Measurements from ENCODE around the gene PTH1R.
A peak's percentile ranks its signal among the peaks of the same experiment; 100 is the strongest.

Gene PTH1R

DNA sequence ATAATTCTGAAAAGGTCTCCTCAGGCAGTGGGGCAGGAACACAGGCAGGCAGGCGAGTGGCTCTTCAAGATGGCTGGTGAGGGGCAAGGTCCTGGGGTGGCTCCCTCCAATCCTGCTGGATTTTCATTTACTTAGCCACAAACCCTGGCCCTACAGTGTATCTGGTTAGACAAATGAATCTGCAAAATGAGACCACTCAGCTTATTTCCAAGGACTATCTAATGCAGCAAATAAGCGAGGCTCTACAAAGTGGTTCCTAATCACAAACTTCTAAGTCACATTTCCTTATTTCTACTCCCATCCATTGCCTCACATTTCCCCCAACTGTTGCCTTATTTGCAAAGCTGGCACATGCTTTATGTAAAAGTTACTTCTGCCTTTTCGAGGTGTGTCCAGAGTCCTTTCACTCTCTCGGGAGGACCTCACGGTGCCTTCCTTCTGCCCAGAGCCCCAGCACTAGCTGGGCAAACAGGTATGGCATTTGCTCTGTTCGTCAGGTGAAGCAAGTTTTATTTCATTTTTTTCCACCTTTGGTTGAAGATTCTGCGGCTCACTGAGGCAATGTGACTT lies 58.6 kb downstream of the PTH1R start:
- Histone ChIP-seq H3K9ac (ENCODE audit: low read length) (no peak overlapping the region), H3K27me3 (ENCODE audit: control insufficient read depth, insufficient read depth, low read length) (no peaks in the 10 kb centered on the region)

DNA sequence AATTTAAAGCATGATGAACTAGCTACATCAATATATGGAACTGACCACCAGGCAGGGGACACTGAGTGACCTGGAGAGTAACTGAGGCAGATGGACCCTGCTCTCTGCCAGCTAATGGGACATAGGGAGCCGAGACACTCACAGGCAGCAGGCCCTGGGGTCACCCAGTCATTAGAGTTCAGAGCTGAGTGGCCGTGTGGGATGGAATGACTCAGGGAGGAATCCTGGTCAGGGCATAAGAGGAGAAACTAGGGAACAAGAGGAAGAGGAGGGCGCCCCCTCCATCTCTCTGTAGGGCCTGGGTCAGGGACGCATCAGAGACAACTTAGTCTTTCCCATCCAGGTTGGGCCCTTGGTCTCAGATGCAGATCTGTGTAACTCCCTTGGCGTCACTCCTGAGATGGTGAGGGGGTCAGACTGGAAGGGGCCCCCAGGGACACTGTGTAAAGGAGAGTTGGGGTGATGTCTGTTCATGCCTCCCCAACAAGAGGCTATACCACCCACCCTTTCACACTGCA lies 59.3 kb downstream of the PTH1R start:
- peaks cover 11% of the 10 kb centered on the region for H3K36me3 ChIP-seq (ENCODE audit: control insufficient read depth, insufficient read depth, low read length)
- no peaks in the 10 kb centered on the region for H3K27me3 ChIP-seq (ENCODE audit: control insufficient read depth, insufficient read depth, low read length)
- no peak overlapping the region for H3K4me3 ChIP-seq (ENCODE audit: low read length)
- no peaks in the 10 kb centered on the region for H3K9me3 ChIP-seq (ENCODE audit: control insufficient read depth, low read length)
- H3K9ac ChIP-seq (ENCODE audit: low read length), result no peak overlapping the region
- peaks cover 95% of the 10 kb centered on the region for H3K4me1 ChIP-seq (ENCODE audit: control insufficient read depth, insufficient read depth, low read length)

More for the DNA sequence above, 58.6 kb downstream of the PTH1R start:
- Histone ChIP-seq H3K36me3 (ENCODE audit: control insufficient read depth, insufficient read depth, low read length) (peaks cover 11% of the 10 kb centered on the region), H3K9me3 (ENCODE audit: control insufficient read depth, low read length) (no peaks in the 10 kb centered on the region), H3K4me1 (ENCODE audit: control insufficient read depth, insufficient read depth, low read length) (peaks cover 95% of the 10 kb centered on the region), H3K4me3 (ENCODE audit: low read length) (no peak overlapping the region)

DNA sequence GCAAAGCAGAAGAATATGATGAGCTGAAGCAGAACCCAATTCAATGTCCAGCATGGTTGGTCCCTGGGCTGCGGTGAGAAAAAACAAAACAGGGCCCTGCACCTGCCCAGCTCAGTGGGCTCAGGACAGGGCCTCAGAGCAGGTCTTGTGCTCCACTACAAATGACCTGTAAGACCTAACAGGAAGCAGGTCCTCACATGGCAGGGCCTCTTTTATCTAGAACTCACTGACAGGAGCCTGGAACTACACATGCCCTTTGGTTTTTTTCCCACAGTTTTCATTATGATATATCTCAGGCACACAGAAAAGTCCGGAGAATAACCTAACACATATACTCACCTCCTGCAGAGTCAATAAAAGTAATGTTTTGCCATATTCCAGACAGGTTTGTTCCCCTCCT lies 60.6 kb downstream of the PTH1R start:
- peaks cover 11% of the 10 kb centered on the region for H3K36me3 ChIP-seq (ENCODE audit: control insufficient read depth, insufficient read depth, low read length)
- H3K4me1 ChIP-seq (ENCODE audit: control insufficient read depth, insufficient read depth, low read length), result peaks cover 95% of the 10 kb centered on the region

DNA sequence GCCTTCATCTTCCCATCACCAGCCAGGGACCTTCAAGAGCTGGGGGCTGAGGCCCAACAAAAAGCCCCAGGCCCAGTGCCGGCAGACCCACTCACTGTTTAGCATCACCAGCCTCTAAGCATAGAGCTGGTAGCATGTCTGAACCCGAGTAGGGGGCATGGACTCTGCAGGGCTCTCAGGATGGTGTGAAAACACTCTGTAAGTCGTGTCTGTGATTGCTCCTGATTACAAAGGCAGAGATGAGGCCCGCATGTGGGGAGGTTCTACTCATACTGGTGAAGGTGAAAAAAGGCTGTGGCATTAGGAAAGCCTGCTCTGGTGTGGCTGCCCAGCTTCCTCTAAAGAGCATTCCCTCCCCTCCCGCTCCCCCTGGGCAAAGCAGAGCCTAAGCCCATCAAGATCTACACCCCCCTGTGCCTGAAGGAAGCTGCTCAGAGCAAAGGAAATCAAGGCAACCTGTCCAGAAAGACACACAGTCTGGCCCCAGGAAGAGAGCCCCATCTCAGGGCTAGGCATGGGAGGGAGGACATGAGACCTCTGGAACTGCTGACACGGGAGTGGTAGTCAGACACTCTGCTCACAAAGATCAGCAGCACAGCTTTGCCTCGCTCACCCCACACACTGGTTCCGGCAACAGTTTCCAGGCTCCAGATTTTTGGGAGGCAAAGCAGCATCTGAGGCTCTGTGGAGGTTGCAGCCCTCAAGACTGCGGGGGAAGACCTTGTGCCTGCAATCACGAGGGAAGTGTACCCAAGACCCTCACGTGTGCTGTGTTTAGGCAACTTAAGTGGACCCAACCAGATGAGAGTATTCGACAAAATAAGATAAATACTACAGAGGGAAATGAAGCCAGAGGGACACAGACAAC lies 62.3 kb downstream of the PTH1R start:
- H3K27me3 ChIP-seq (ENCODE audit: control insufficient read depth, insufficient read depth, low read length), result no peaks in the 10 kb centered on the region
- H3K9me3 ChIP-seq (ENCODE audit: control insufficient read depth, low read length), result no peaks in the 10 kb centered on the region
- H3K36me3 ChIP-seq (ENCODE audit: control insufficient read depth, insufficient read depth, low read length), result peaks cover 11% of the 10 kb centered on the region
- no peak overlapping the region for H3K4me3 ChIP-seq (ENCODE audit: low read length)
- peak overlapping the region; percentile 26 for H3K9ac ChIP-seq (ENCODE audit: low read length)
- peaks cover 97% of the 10 kb centered on the region for H3K4me1 ChIP-seq (ENCODE audit: control insufficient read depth, insufficient read depth, low read length)

More for the DNA sequence above, 60.6 kb downstream of the PTH1R start:
- peak overlapping the region; percentile 16 for H3K9ac ChIP-seq (ENCODE audit: low read length)
- no peaks in the 10 kb centered on the region for H3K27me3 ChIP-seq (ENCODE audit: control insufficient read depth, insufficient read depth, low read length)
- H3K4me3 ChIP-seq (ENCODE audit: low read length), result no peak overlapping the region
- no peaks in the 10 kb centered on the region for H3K9me3 ChIP-seq (ENCODE audit: control insufficient read depth, low read length)

GRCh38 chr3:46942076-46942475 lies 64.6 kb downstream of the PTH1R start:
- Histone ChIP-seq H3K4me3 (ENCODE audit: low read length) (no peak overlapping the region), H3K4me1 (ENCODE audit: control insufficient read depth, insufficient read depth, low read length) (peaks cover 97% of the 10 kb centered on the region), H3K9ac (ENCODE audit: low read length) (peak overlapping the region; percentile 68), H3K27me3 (ENCODE audit: control insufficient read depth, insufficient read depth, low read length) (no peaks in the 10 kb centered on the region), H3K36me3 (ENCODE audit: control insufficient read depth, insufficient read depth, low read length) (peaks cover 11% of the 10 kb centered on the region), H3K9me3 (ENCODE audit: control insufficient read depth, low read length) (no peaks in the 10 kb centered on the region)

DNA sequence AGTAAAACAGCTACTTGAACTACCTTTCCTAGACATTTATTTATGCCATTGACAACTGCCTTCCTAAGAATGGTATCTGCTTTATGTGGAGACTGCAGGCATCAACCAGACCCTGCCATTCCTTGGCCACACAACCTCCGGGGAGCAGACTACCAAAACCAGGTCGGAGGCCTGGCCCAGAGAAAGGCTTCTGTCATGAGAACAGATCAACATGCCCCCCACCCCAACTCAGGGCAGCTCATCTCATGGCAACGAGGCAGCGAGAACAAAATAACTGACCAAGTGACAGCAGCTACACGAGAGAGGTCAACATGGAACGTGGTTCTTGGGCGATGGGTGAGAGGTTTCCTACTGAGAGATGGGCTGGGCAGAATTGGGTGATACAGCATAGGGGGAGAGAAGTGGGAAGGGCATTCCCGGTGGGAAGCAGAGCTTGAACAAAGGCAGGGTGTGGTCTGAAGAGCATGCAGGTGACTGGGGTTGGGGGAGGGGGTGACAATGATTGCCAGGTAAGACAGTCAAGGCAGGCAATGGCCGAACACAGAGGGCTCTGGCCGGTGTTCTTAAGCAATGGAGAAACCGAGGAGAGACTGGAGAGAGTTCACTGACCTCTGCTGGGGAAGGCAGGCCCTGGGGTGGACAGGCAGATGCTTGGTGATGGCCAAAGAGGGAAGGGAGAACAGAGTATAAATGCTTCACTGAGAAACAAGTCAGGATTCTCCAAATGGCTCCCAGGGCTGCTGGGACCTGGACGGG lies 65.1 kb downstream of the PTH1R start:
- Histone ChIP-seq H3K9me3 (ENCODE audit: control insufficient read depth, low read length) (no peaks in the 10 kb centered on the region), H3K4me3 (ENCODE audit: low read length) (peak overlapping the region; percentile 15), H3K36me3 (ENCODE audit: control insufficient read depth, insufficient read depth, low read length) (peaks cover 11% of the 10 kb centered on the region), H3K9ac (ENCODE audit: low read length) (peak overlapping the region; percentile 68), H3K27me3 (ENCODE audit: control insufficient read depth, insufficient read depth, low read length) (no peaks in the 10 kb centered on the region), H3K4me1 (ENCODE audit: control insufficient read depth, insufficient read depth, low read length) (peaks cover 100% of the 10 kb centered on the region)

DNA sequence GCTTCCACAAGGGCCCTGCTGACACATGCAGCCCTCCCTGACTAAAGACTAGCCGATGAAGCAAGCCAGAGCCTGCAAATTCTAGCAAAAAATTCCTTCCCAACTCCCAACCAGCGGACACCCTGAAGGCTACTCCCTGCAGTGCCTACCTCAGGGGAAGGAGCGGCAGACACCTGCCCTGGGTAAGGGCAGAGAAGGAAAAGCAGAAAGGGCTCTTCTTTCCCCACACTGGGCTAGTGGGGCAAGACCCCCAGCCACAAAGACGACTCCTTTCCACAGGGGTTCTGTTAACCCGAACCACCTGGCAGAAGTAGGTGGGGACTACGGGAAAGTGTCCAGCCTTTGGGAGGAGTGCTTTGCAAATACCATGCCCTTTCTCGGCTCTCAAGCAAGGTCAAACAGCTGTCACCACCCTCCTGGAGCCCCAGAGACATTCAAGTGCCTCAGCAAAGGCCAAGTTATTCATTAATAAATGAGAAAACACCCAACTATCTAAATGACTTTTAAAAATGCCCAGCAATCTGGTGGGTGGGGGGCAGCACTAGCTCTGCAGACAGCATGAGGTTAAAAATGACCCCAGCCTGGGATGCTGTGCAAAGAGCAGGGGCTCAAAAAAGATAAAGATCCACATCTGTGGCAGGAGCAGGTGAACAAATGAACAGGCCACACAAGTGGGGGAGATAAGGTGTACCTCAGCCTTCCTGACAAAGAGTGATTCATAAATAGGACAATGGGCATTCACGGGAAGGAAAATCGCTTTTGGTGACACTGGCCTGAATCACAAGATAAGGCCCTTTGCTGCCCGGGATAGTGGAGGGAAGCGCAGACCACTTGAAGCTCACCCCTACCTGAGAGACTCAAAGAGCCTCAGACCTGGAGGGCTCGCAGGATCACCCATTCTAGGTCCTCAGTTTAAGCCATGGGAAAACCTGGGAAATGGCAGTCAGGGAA lies 66.0 kb downstream of the PTH1R start:
- peak overlapping the region; percentile 68 for H3K9ac ChIP-seq (ENCODE audit: low read length)
- H3K27me3 ChIP-seq (ENCODE audit: control insufficient read depth, insufficient read depth, low read length), result no peaks in the 10 kb centered on the region
- H3K36me3 ChIP-seq (ENCODE audit: control insufficient read depth, insufficient read depth, low read length), result peaks cover 11% of the 10 kb centered on the region
- peaks cover 100% of the 10 kb centered on the region for H3K4me1 ChIP-seq (ENCODE audit: control insufficient read depth, insufficient read depth, low read length)
- H3K9me3 ChIP-seq (ENCODE audit: control insufficient read depth, low read length), result no peaks in the 10 kb centered on the region
- H3K4me3 ChIP-seq (ENCODE audit: low read length), result no peak overlapping the region

DNA sequence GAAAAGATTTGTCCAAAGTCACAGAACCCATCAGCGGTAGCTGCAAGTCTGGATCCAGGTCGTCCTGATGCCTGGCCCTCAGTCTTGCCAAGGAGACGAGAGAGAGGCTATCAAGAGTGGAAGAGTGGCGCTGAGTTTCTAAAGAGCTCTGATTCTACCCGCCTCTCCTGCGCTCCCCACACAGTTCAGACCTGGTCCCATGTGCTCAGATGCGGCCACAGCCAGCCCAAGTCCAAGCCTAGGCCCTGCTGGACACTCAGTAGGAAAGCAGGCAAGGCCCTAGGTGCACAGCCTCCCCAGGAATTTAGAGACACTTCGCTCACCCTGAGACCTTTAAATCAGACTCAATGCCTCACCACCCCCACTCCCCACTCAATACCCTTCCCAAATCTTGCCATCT lies 66.7 kb downstream of the PTH1R start:
- H3K36me3 ChIP-seq (ENCODE audit: control insufficient read depth, insufficient read depth, low read length), result peaks cover 9% of the 10 kb centered on the region
- peaks cover 100% of the 10 kb centered on the region for H3K4me1 ChIP-seq (ENCODE audit: control insufficient read depth, insufficient read depth, low read length)
- H3K9me3 ChIP-seq (ENCODE audit: control insufficient read depth, low read length), result no peaks in the 10 kb centered on the region
- H3K4me3 ChIP-seq (ENCODE audit: low read length), result no peak overlapping the region
- H3K27me3 ChIP-seq (ENCODE audit: control insufficient read depth, insufficient read depth, low read length), result no peaks in the 10 kb centered on the region
- H3K9ac ChIP-seq (ENCODE audit: low read length), result peak overlapping the region; percentile 68

GRCh38 chr3:46946416-46946815 lies 68.9 kb downstream of the PTH1R start:
- Histone ChIP-seq H3K4me3 (ENCODE audit: low read length) (peak overlapping the region; percentile 7), H3K9ac (ENCODE audit: low read length) (peak overlapping the region; percentile 59), H3K27me3 (ENCODE audit: control insufficient read depth, insufficient read depth, low read length) (no peaks in the 10 kb centered on the region), H3K4me1 (ENCODE audit: control insufficient read depth, insufficient read depth, low read length) (peaks cover 91% of the 10 kb centered on the region), H3K36me3 (ENCODE audit: control insufficient read depth, insufficient read depth, low read length) (no peaks in the 10 kb centered on the region), H3K9me3 (ENCODE audit: control insufficient read depth, low read length) (no peaks in the 10 kb centered on the region)

DNA sequence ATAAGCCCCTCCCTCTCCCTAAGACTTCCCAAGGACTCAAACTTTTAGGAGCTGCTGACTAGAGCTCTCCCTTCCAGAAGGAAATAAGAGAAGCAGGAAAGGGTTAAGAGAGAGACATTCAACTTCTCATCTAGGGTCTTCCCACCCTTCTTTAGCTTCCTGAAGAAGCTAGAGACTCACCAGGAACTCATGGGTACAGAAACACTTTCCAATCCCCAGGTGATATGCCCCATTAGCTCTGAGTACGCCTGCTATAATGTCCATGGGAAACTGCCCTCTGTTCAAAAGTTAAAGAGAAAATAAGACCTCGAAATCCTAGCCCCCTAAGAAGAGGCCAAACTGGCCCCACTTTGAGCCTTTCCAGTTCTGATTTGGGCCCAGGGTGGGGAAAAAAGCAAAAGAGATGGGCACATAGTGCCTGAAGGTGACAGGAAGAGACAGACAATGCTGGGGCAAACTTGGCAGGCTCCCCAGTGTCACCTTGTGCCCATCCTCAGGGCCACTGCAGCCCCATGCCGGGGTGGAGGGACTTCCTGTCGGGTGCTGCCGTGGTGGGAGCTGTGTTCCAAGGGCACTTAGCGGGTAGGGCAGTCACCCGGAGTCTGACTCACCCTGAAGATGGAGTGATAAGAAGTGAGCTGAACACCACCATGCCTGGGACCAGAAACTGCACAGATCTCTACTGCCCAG lies 69.5 kb downstream of the PTH1R start:
- Histone ChIP-seq H3K36me3 (ENCODE audit: control insufficient read depth, insufficient read depth, low read length) (no peaks in the 10 kb centered on the region), H3K9ac (ENCODE audit: low read length) (peak overlapping the region; percentile 59), H3K27me3 (ENCODE audit: control insufficient read depth, insufficient read depth, low read length) (no peaks in the 10 kb centered on the region), H3K4me3 (ENCODE audit: low read length) (peak overlapping the region; percentile 7), H3K4me1 (ENCODE audit: control insufficient read depth, insufficient read depth, low read length) (peaks cover 85% of the 10 kb centered on the region), H3K9me3 (ENCODE audit: control insufficient read depth, low read length) (no peaks in the 10 kb centered on the region)

- H3K9me3 ChIP-seq (ENCODE audit: control insufficient read depth, low read length), result no peaks in the 10 kb centered on the region
- peak overlapping the region; percentile 59 for H3K9ac ChIP-seq (ENCODE audit: low read length)
- no peaks in the 10 kb centered on the region for H3K36me3 ChIP-seq (ENCODE audit: control insufficient read depth, insufficient read depth, low read length)
- H3K27me3 ChIP-seq (ENCODE audit: control insufficient read depth, insufficient read depth, low read length), result no peaks in the 10 kb centered on the region
- peaks cover 80% of the 10 kb centered on the region for H3K4me1 ChIP-seq (ENCODE audit: control insufficient read depth, insufficient read depth, low read length)
- H3K4me3 ChIP-seq (ENCODE audit: low read length), result peak overlapping the region; percentile 7
Observed at GRCh38 chr3:46947546-46947901, 70.0 kb downstream of the PTH1R start.

Measured in mucosa of stomach (tissue), 1 donor.